ENCODE results near the gene L3MBTL2. TPM values are rescaled to one million over a fixed set of nuclear protein-coding genes. Genes with fewer than 3 reads are reported as not detected.

The L3MBTL2 gene
- total and polyA plus RNA-seq, 10 of the 15 experiments (the other 5 are each of a cell fraction or from before 2014, with no cell fraction given) = 13.2 to 37.6 (median 28.2) TPM

- TF ChIP-seq, protein P1, sequence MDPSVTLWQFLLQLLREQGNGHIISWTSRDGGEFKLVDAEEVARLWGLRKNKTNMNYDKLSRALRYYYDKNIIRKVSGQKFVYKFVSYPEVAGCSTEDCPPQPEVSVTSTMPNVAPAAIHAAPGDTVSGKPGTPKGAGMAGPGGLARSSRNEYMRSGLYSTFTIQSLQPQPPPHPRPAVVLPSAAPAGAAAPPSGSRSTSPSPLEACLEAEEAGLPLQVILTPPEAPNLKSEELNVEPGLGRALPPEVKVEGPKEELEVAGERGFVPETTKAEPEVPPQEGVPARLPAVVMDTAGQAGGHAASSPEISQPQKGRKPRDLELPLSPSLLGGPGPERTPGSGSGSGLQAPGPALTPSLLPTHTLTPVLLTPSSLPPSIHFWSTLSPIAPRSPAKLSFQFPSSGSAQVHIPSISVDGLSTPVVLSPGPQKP (IDR thresholded peaks at IDR 0.05; ENCODE audit: low read depth, low read length) = no peak
- no peak for TF ChIP-seq SIX5 (IDR thresholded peaks at IDR 0.05; ENCODE audit: low read depth, low read length, severe bottlenecking)
- no peak for TF ChIP-seq YBX1 (IDR thresholded peaks at IDR 0.05)
- TF ChIP-seq SREBF1 (IDR thresholded peaks at IDR 0.05; ENCODE audit: low read length) = no peak
- no peak for TF ChIP-seq SMAD1 (IDR thresholded peaks at IDR 0.05; ENCODE audit: low read depth, partially characterized antibody)
- TF ChIP-seq HCFC1 (IDR thresholded peaks at IDR 0.05; ENCODE audit: low read length) = no peak
- TF ChIP-seq HDAC2 (IDR thresholded peaks at IDR 0.05) = no peak
- no peak for TF ChIP-seq HDGF (IDR thresholded peaks at IDR 0.05)
- no peak for TF ChIP-seq POLR2AphosphoS2 (IDR thresholded peaks at IDR 0.05; ENCODE audit: low read depth, low read length)
- TF ChIP-seq IKZF1 (conservative IDR thresholded peaks at IDR 0.05) = peak; percentile 76
- TF ChIP-seq BCL11A (IDR thresholded peaks at IDR 0.05; ENCODE audit: low read depth, low read length) = no peak
- TF ChIP-seq CTCF (IDR thresholded peaks at IDR 0.05 in 2 of 3, conservative IDR thresholded peaks at IDR 0.05 in 1 of 3; ENCODE audit: control insufficient read depth in 2 of 3, extremely low read depth in 1 of 3, insufficient read depth in 1 of 3, low read depth in 3 of 3, low read length in 3 of 3) = peak in 1 of 3 experiments; percentile 9; a peak in 1 of 6 replicates
- no peak for TF ChIP-seq POLR2AphosphoS5 (IDR thresholded peaks at IDR 0.05; ENCODE audit: low read length)
- TF ChIP-seq, protein P2, sequence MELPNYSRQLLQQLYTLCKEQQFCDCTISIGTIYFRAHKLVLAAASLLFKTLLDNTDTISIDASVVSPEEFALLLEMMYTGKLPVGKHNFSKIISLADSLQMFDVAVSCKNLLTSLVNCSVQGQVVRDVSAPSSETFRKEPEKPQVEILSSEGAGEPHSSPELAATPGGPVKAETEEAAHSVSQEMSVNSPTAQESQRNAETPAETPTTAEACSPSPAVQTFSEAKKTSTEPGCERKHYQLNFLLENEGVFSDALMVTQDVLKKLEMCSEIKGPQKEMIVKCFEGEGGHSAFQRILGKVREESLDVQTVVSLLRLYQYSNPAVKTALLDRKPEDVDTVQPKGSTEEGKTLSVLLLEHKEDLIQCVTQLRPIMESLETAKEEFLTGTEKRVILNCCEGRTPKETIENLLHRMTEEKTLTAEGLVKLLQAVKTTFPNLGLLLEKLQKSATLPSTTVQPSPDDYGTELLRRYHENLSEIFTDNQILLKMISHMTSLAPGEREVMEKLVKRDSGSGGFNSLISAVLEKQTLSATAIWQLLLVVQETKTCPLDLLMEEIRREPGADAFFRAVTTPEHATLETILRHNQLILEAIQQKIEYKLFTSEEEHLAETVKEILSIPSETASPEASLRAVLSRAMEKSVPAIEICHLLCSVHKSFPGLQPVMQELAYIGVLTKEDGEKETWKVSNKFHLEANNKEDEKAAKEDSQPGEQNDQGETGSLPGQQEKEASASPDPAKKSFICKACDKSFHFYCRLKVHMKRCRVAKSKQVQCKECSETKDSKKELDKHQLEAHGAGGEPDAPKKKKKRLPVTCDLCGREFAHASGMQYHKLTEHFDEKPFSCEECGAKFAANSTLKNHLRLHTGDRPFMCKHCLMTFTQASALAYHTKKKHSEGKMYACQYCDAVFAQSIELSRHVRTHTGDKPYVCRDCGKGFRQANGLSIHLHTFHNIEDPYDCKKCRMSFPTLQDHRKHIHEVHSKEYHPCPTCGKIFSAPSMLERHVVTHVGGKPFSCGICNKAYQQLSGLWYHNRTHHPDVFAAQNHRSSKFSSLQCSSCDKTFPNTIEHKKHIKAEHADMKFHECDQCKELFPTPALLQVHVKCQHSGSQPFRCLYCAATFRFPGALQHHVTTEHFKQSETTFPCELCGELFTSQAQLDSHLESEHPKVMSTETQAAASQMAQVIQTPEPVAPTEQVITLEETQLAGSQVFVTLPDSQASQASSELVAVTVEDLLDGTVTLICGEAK (IDR thresholded peaks at IDR 0.05; ENCODE audit: borderline replicate concordance) = no peak
- TF ChIP-seq, protein P3, sequence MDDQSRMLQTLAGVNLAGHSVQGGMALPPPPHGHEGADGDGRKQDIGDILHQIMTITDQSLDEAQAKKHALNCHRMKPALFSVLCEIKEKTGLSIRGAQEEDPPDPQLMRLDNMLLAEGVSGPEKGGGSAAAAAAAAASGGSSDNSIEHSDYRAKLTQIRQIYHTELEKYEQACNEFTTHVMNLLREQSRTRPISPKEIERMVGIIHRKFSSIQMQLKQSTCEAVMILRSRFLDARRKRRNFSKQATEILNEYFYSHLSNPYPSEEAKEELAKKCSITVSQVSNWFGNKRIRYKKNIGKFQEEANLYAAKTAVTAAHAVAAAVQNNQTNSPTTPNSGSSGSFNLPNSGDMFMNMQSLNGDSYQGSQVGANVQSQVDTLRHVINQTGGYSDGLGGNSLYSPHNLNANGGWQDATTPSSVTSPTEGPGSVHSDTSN (IDR thresholded peaks at IDR 0.05; ENCODE audit: insufficient replicate concordance, low read depth, low read length) = no peak
- no peak for TF ChIP-seq ZNF217 (IDR thresholded peaks at IDR 0.05)
- peak; percentile 85 for TF ChIP-seq RAD51 (IDR thresholded peaks at IDR 0.05)
- no peak for TF ChIP-seq ZZZ3 (IDR thresholded peaks at IDR 0.05; ENCODE audit: control insufficient read depth, insufficient read length, low read depth)
Measured at GRCh38 chr22:41197038-41197972, 7.8 kb upstream of the L3MBTL2 start (continued).

Data from GM12878 (cell line).